K562 (cell line): Measurements from ENCODE around the gene CDK9. TPM values are rescaled to one million over a fixed set of nuclear protein-coding genes. Genes with fewer than 3 reads are reported as not detected.

Source experiments
- GABPB2 ChIP-seq: fragments of 250-450 bp; sonication (Bioruptor Pico); conservative IDR thresholded peaks from 2 replicates; pipeline ENCODE4 v1.5.1; 2021; ENCODE audit warnings: mild to moderate bottlenecking
- HCFC1 ChIP-seq: IDR thresholded peaks from 2 replicates; pipeline ENCODE4 v1.6.1; 2012; ENCODE audit warnings: low read depth, low read length, improper control_type of control experiment
- MIER1 ChIP-seq: fragments of 450-650 bp; IDR thresholded peaks from 2 replicates; pipeline ENCODE4 v1.6.1; 2016; ENCODE audit warnings: antibody characterized with exemption, mild to moderate bottlenecking, low read depth
- MYBL2 ChIP-seq, 2 experiments: fragments of 450-650 bp in 1 of 2; sonication (generic) in 1 of 2; formaldehyde crosslinking in 1 of 2; IDR thresholded peaks; 2 replicates each; pipeline versions ENCODE4 v1.6.1 to v1.8.1; 2017 to 2022; ENCODE audit warnings: borderline replicate concordance in 1 of 2, inconsistent platforms in 1 of 2, low read depth in 1 of 2, mild to moderate bottlenecking in 1 of 2, missing genetic modification reagents in 1 of 2, moderate library complexity in 1 of 2
- NRF1 ChIP-seq, 2 experiments: fragments of 450-650 bp; IDR thresholded peaks in 1 of 2; conservative IDR thresholded peaks in 1 of 2; 2 replicates each; pipeline ENCODE4 v1.6.1; 2014; ENCODE audit warnings: mild to moderate bottlenecking in 2 of 2
- ZFX ChIP-seq: sonication (generic); formaldehyde crosslinking; IDR thresholded peaks from 2 replicates; pipeline ENCODE4 v1.8.0; 2022; ENCODE audit warnings: mild to moderate bottlenecking, missing genetic modification reagents, moderate library complexity
- polyA plus RNA-seq, 8 experiments: library from polyadenylated mRNA; depleted of rRNA in 4 of 8; stranded (reverse) in 5 of 8; unstranded in 3 of 8; fragments of >200 nt; fragmentation: Nextera tagmentation in 2 of 8; fragmentation: Illumina TruSeq in 1 of 8; extraction: Ambion mirVana in 2 of 8; extraction: Trizol in 1 of 8; gene quantifications; 2 replicates each; pipeline versions ENCODE4 v1.2.1 to v1.2.3, GENCODE V29; 2011 to 2014; ENCODE audit warnings: inconsistent platforms in 1 of 8, missing spikeins in 1 of 8
- total RNA-seq, 7 experiments: library from RNA; depleted of rRNA in 6 of 7; stranded (reverse); fragments of >200 nt in 6 of 7; fragmentation: Illumina TruSeq in 2 of 7; extraction: Trizol in 2 of 7; gene quantifications; 2 replicates each; pipeline versions ENCODE4 v1.2.1 to v1.2.3, GENCODE V29; 2011 to 2021; ENCODE audit warnings: low replicate concordance in 1 of 7
- TF ChIP-seq, protein P1 (sequence below), 3 experiments: fragments of 200-800 bp in 1 of 3; fragments of 250-450 bp in 1 of 3; fragments of 450-650 bp in 1 of 3; sonication (Bioruptor Pico) in 1 of 3; sonication (Bioruptor generic) in 1 of 3; formaldehyde crosslinking in 1 of 3; IDR thresholded peaks; 2 replicates each; pipeline versions ENCODE4 v1.6.1 to v1.8.0; 2016 to 2022; ENCODE audit warnings: mild to moderate bottlenecking in 2 of 3, missing genetic modification characterization in 2 of 3, missing compliant biosample characterization in 1 of 3, moderate library complexity in 1 of 3
- TF ChIP-seq, protein P2 (sequence below): sonication (generic); formaldehyde crosslinking; IDR thresholded peaks from 2 replicates; pipeline ENCODE4 v1.8.0; 2022; ENCODE audit warnings: mild to moderate bottlenecking, low read depth, missing genetic modification reagents

The CDK9 gene
- total and polyA plus RNA-seq, 9 of the 15 experiments (the other 6 are each of a cell fraction or from before 2014, with no cell fraction given): 4.2 to 78.6 (median 33.0) TPM

DNA sequence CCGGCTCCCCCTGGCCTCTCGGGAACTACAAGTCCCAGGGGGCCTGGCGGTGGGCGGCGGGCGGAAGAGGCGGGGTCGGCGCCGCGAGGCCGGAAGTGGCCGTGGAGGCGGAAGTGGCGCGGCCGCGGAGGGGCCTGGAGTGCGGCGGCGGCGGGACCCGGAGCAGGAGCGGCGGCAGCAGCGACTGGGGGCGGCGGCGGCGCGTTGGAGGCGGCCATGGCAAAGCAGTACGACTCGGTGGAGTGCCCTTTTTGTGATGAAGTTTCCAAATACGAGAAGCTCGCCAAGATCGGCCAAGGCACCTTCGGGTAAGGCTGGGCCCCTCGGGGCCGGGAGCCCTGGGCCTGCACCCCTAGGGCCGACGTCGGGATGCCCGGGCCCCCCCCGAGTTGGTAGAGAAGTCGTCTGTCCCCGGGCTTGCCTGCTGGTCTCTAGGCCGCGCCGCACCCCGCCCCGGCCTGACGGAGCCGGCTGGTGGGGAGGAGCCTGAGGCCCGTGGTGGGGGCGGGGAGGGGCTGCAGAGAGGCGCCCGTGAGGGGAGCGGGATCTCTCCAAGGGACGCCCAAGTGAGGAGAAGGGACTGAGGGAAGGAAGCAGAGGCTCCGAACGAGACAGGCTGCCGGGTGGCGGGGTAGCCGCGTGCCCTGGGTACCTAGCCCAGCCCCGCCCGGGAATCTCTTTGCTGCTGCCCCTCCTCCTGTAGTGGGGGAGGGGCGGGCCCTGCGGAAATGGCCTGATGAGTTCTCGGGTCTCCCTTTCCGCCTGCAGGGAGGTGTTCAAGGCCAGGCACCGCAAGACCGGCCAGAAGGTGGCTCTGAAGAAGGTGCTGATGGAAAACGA is at the start of gene CDK9 (continued):
- TF ChIP-seq, protein P1, sequence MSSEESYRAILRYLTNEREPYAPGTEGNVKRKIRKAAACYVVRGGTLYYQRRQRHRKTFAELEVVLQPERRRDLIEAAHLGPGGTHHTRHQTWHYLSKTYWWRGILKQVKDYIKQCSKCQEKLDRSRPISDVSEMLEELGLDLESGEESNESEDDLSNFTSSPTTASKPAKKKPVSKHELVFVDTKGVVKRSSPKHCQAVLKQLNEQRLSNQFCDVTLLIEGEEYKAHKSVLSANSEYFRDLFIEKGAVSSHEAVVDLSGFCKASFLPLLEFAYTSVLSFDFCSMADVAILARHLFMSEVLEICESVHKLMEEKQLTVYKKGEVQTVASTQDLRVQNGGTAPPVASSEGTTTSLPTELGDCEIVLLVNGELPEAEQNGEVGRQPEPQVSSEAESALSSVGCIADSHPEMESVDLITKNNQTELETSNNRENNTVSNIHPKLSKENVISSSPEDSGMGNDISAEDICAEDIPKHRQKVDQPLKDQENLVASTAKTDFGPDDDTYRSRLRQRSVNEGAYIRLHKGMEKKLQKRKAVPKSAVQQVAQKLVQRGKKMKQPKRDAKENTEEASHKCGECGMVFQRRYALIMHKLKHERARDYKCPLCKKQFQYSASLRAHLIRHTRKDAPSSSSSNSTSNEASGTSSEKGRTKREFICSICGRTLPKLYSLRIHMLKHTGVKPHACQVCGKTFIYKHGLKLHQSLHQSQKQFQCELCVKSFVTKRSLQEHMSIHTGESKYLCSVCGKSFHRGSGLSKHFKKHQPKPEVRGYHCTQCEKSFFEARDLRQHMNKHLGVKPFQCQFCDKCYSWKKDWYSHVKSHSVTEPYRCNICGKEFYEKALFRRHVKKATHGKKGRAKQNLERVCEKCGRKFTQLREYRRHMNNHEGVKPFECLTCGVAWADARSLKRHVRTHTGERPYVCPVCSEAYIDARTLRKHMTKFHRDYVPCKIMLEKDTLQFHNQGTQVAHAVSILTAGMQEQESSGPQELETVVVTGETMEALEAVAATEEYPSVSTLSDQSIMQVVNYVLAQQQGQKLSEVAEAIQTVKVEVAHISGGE (CRISPR knock-in tag; IDR thresholded peaks at IDR 0.05): peak in 1 of 3 experiments; percentile 77; a peak in 2 of 6 replicates
- TF ChIP-seq MYBL2 (IDR thresholded peaks at IDR 0.05; ENCODE audit: low read depth) (no peak), MYBL2 (CRISPR knock-in tag; IDR thresholded peaks at IDR 0.05; ENCODE audit: borderline replicate concordance) (no peak), GABPB2 (CRISPR knock-in tag) (no peak), NRF1 (conservative IDR thresholded peaks at IDR 0.05 in 1 of 2, IDR thresholded peaks at IDR 0.05 in 1 of 2) (peak; percentile 7 to 24; a peak in 1 of 4 replicates), HCFC1 (peak; percentile 91), ZFX (CRISPR knock-in tag) (peak; percentile 90), MIER1 (no peak)
- TF ChIP-seq, protein P2, sequence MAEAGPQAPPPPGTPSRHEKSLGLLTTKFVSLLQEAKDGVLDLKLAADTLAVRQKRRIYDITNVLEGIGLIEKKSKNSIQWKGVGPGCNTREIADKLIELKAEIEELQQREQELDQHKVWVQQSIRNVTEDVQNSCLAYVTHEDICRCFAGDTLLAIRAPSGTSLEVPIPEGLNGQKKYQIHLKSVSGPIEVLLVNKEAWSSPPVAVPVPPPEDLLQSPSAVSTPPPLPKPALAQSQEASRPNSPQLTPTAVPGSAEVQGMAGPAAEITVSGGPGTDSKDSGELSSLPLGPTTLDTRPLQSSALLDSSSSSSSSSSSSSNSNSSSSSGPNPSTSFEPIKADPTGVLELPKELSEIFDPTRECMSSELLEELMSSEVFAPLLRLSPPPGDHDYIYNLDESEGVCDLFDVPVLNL (CRISPR knock-in tag): no peak
